K562 (cell line): ENCODE data around the gene GBF1. TPM values are rescaled to one million over a fixed set of nuclear protein-coding genes. Genes with fewer than 3 reads are reported as not detected.
A peak's percentile ranks its signal among the peaks of the same experiment; 100 is the strongest.

Experiments used
- E4F1 ChIP-seq: fragments of 250-450 bp; sonication (Bioruptor Pico); IDR thresholded peaks from 2 replicates; pipeline ENCODE4 v1.5.0; 2021; ENCODE audit warnings: mild to moderate bottlenecking, borderline replicate concordance
- FIP1L1 ChIP-seq: fragments of 200-400 bp; formaldehyde crosslinking; IDR thresholded peaks from 2 replicates; pipeline ENCODE4 v1.6.1; 2018; ENCODE audit warnings: mild to moderate bottlenecking, low read depth, low read length; ENCODE audit not compliant: poor library complexity, severe bottlenecking
- HIVEP1 ChIP-seq: fragments of 250-450 bp; sonication (Bioruptor Pico); IDR thresholded peaks from 2 replicates; pipeline ENCODE4 v1.4.0; 2020; ENCODE audit warnings: mild to moderate bottlenecking
- MAFK ChIP-seq: IDR thresholded peaks from 2 replicates; pipeline ENCODE4 v1.6.1; 2011; ENCODE audit warnings: low read length, improper control_type of control experiment
- NFATC3 ChIP-seq: fragments of 450-650 bp; IDR thresholded peaks from 2 replicates; pipeline ENCODE4 v1.6.1; 2017; ENCODE audit warnings: mild to moderate bottlenecking
- POLR2G ChIP-seq: fragments of 200-400 bp; formaldehyde crosslinking; IDR thresholded peaks from 2 replicates; pipeline ENCODE4 v1.6.1; 2017; ENCODE audit warnings: low read depth, mild to moderate bottlenecking, antibody characterized with exemption, low read length, moderate library complexity
- RBM34 ChIP-seq: fragments of 200-400 bp; formaldehyde crosslinking; IDR thresholded peaks from 2 replicates; pipeline ENCODE4 v1.6.1; 2018; ENCODE audit warnings: low read length, borderline replicate concordance; ENCODE audit not compliant: insufficient read depth
- SRSF1 ChIP-seq: fragments of 200-400 bp; formaldehyde crosslinking; IDR thresholded peaks from 2 replicates; pipeline ENCODE4 v1.6.1; 2017; ENCODE audit warnings: mild to moderate bottlenecking, low read depth, low read length, moderate library complexity
- ZFP1 ChIP-seq: fragments of 450-650 bp; formaldehyde crosslinking; IDR thresholded peaks from 2 replicates; pipeline ENCODE4 v1.4.0; 2020; ENCODE audit warnings: mild to moderate bottlenecking, mixed read lengths
- ZNF3 ChIP-seq: fragments of 250-450 bp; sonication (Bioruptor Pico); IDR thresholded peaks from 2 replicates; pipeline ENCODE4 v1.5.0; 2021; ENCODE audit warnings: mild to moderate bottlenecking, moderate library complexity
- polyA plus RNA-seq, 8 experiments: library from polyadenylated mRNA; depleted of rRNA in 4 of 8; stranded (reverse) in 5 of 8; unstranded in 3 of 8; fragments of >200 nt; fragmentation: Nextera tagmentation in 2 of 8; fragmentation: Illumina TruSeq in 1 of 8; extraction: Ambion mirVana in 2 of 8; extraction: Trizol in 1 of 8; gene quantifications; 2 replicates each; pipeline versions ENCODE4 v1.2.1 to v1.2.3, GENCODE V29; 2011 to 2014; ENCODE audit warnings: inconsistent platforms in 1 of 8, missing spikeins in 1 of 8
- total RNA-seq, 7 experiments: library from RNA; depleted of rRNA in 6 of 7; stranded (reverse); fragments of >200 nt in 6 of 7; fragmentation: Illumina TruSeq in 2 of 7; extraction: Trizol in 2 of 7; gene quantifications; 2 replicates each; pipeline versions ENCODE4 v1.2.1 to v1.2.3, GENCODE V29; 2011 to 2021; ENCODE audit warnings: low replicate concordance in 1 of 7

GBF1 gene
- total and polyA plus RNA-seq, 9 of the 15 experiments (the other 6 are each of a cell fraction or from before 2014, with no cell fraction given): 0.69 to 28.0 (median 10.3) TPM

GRCh38 chr10:102403115-102403514, 157.8 kb downstream of the GBF1 start (continued):
- TF ChIP-seq E4F1 (CRISPR knock-in tag): no peak
- no peak for TF ChIP-seq MAFK
- TF ChIP-seq FIP1L1: no peak
- TF ChIP-seq ZNF3 (CRISPR knock-in tag): no peak
- TF ChIP-seq NFATC3: no peak
- TF ChIP-seq ZFP1 (CRISPR knock-in tag): no peak
- peak; percentile 47; the same call in 1 of the 2 replicates for TF ChIP-seq POLR2G
- TF ChIP-seq SRSF1: no peak
- TF ChIP-seq RBM34: no peak
- TF ChIP-seq HIVEP1: no peak
